Memory B cell (primary cell): ENCODE data around the gene PAX9.

Experiments
- ATAC-seq: fragments of 150-1000 bp; cut with Tn5 transposase; 2 replicates; pipeline ENCODE4 v1.10.0; 2021; ENCODE audit warnings: low read depth, mild to moderate bottlenecking, moderate library complexity
- DNase-seq, 2 donors: peaks; one replicate each; pipeline ENCODE4 v3.0.0; 2022; ENCODE audit warnings: low spot score in 2 of 2
- H3K27ac Mint-ChIP-seq: one replicate; pipeline ENCODE4 v1.8.0; 2022; ENCODE audit warnings: mild to moderate bottlenecking, moderate library complexity, mixed read lengths
- H3K27me3 Mint-ChIP-seq: one replicate; pipeline ENCODE4 v1.8.0; 2022; ENCODE audit warnings: mixed read lengths
- H3K36me3 Mint-ChIP-seq: one replicate; pipeline ENCODE4 v1.8.0; 2022; ENCODE audit warnings: mild to moderate bottlenecking, mixed read lengths
- H3K4me1 Mint-ChIP-seq: one replicate; pipeline ENCODE4 v1.8.0; 2022; ENCODE audit warnings: mixed read lengths
- H3K4me3 Mint-ChIP-seq: one replicate; pipeline ENCODE4 v1.8.0; 2022; ENCODE audit warnings: mild to moderate bottlenecking, moderate library complexity, mixed read lengths
- H3K9me3 Mint-ChIP-seq: one replicate; pipeline ENCODE4 v1.8.0; 2022; ENCODE audit warnings: mixed read lengths

PAX9 gene

DNA sequence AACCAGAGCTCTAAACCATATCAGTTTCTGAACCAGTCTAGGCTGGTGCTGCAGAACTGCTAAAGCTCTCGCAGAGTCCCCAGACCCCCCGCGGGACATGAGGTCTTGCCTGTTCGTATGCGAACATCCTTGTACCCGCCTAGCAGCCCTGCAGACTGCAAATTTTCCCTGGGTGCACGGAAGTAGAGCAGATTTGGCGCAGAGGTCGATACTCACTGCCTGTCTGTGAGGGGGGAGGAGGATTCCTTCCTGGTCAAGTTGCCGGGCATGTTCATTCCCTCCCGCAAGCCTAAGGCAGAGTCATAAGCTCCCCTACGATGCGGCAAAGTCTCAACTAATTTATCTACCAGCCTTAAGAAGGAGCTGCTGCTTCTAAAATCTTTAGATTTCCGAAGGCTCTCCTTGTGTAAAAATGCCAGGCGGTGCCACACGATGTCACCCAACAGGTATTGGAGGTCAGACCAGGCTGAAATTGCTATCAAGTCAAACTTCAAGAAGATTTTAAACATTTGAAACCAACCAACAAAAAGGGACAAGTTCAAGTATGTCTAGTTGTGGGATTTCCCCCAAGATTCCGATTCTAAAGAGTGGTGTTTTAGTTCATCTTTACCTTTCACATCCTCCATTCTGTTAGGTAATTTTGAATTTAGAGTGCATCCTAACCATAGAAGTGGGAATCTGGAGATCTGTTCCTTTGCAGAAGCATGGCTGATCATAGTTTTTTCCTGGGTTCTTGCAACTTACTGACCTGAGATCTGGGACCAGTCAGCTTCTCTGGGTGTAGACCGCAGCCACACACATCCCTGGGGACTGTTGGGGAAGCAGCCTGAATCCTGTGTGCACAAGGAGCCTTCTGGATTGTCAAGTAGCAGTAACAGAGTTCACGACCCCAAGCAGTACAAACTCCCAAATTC is 1.6 kb upstream of the PAX9 start:
- ATAC-seq = no peak
- H3K27me3 Mint-ChIP-seq = peaks cover 37% of the 10 kb centered on the region
- no peaks in the 10 kb centered on the region for H3K36me3 Mint-ChIP-seq
- H3K4me1 Mint-ChIP-seq = peaks cover 10% of the 10 kb centered on the region
- H3K9me3 Mint-ChIP-seq = peaks cover 3% of the 10 kb centered on the region
- no peak overlapping the region for H3K27ac Mint-ChIP-seq
- H3K4me3 Mint-ChIP-seq = no peak overlapping the region
- no peak for DNase-seq

DNA sequence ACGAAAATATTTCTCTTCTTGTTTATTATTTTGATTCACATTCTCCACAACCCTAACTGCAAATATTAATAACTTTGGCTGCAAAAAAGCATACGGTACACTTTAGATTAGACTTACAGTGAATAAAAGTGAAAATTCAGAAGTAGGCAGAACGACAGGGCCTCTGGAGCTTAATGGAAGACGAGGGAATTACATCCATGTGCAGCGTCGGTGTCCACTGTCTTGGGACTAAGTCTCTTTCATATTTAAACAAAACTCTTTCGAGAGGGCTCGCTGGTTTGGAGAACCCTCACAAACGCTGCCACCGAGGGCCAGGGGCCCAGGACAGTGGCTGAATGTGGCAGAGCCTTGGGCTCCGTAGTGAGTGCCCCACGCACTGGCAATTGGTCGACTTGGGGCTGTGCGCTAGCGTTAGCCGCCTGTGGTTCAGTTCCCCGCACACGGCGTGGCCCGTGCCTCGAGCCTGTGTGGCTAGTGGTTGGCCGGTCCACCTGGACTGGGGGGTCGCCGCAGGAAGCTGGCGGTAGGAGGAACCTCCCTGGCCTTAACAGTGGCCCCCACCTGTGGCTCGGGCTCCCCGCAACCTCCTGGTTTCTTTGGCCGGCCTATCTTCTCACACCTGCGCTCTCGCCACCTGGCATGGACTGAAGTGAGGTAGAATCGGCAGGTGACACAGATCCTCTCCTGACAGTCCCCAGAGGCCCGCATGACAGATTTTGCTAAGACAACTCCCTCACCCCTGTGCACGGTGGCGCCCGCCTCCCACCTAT is 739 bp upstream of the PAX9 start:
- H3K4me3 Mint-ChIP-seq = no peak overlapping the region
- H3K4me1 Mint-ChIP-seq = peaks cover 8% of the 10 kb centered on the region
- H3K27ac Mint-ChIP-seq = no peak overlapping the region
- DNase-seq = no peak
- H3K27me3 Mint-ChIP-seq = peaks cover 31% of the 10 kb centered on the region
- H3K9me3 Mint-ChIP-seq = no peaks in the 10 kb centered on the region
- no peaks in the 10 kb centered on the region for H3K36me3 Mint-ChIP-seq
- ATAC-seq = no peak

DNA sequence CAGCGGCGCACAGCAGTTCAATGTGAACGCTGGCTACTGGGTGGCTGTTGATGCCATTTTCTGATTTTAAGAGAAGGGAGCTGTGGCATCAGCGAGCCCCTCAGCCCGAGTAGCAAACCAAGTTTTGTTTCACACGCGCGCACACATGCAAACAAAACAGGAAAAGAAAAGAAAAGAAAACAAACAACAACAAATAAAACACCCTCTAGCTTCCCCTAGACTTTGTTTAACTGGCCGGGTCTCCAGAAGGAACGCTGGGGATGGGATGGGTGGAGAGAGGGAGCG is 540 bp downstream of the PAX9 start:
- Mint-ChIP-seq H3K4me3 (no peak overlapping the region), H3K27ac (no peak overlapping the region), H3K36me3 (no peaks in the 10 kb centered on the region), H3K4me1 (peaks cover 8% of the 10 kb centered on the region), H3K9me3 (no peaks in the 10 kb centered on the region), H3K27me3 (peaks cover 27% of the 10 kb centered on the region)
- DNase-seq (no peak), ATAC-seq (no peak)

DNA sequence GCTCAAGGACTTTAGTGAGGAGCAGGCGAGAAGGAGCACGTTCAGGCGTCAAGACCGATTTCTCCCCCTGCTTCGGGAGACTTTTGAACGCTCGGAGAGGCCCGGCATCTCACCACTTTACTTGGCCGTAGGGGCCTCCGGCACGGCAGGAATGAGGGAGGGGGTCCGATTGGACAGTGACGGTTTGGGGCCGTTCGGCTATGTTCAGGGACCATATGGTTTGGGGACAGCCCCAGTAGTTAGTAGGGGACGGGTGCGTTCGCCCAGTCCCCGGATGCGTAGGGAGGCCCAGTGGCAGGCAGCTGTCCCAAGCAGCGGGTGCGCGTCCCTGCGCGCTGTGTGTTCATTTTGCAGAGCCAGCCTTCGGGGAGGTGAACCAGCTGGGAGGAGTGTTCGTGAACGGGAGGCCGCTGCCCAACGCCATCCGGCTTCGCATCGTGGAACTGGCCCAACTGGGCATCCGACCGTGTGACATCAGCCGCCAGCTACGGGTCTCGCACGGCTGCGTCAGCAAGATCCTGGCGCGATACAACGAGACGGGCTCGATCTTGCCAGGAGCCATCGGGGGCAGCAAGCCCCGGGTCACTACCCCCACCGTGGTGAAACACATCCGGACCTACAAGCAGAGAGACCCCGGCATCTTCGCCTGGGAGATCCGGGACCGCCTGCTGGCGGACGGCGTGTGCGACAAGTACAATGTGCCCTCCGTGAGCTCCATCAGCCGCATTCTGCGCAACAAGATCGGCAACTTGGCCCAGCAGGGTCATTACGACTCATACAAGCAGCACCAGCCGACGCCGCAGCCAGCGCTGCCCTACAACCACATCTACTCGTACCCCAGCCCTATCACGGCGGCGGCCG is 1.1 kb downstream of the PAX9 start:
- Mint-ChIP-seq H3K4me3 (no peak overlapping the region), H3K27ac (no peak overlapping the region), H3K9me3 (no peaks in the 10 kb centered on the region), H3K4me1 (peaks cover 9% of the 10 kb centered on the region), H3K27me3 (peaks cover 29% of the 10 kb centered on the region), H3K36me3 (peaks cover 2% of the 10 kb centered on the region)
- ATAC-seq (no peak), DNase-seq (no peak)

GRCh38 chr14:36663404-36664321 is 2.0 kb downstream of the PAX9 start:
- no peak for ATAC-seq
- H3K4me1 Mint-ChIP-seq = peaks cover 9% of the 10 kb centered on the region
- no peak for DNase-seq
- no peak overlapping the region for H3K27ac Mint-ChIP-seq
- no peaks in the 10 kb centered on the region for H3K9me3 Mint-ChIP-seq
- peaks cover 2% of the 10 kb centered on the region for H3K36me3 Mint-ChIP-seq
- H3K4me3 Mint-ChIP-seq = no peak overlapping the region
- H3K27me3 Mint-ChIP-seq = peaks cover 29% of the 10 kb centered on the region

GRCh38 chr14:36664322-36665193 is 2.9 kb downstream of the PAX9 start:
- H3K4me1 Mint-ChIP-seq = peaks cover 6% of the 10 kb centered on the region
- no peaks in the 10 kb centered on the region for H3K9me3 Mint-ChIP-seq
- H3K36me3 Mint-ChIP-seq = peaks cover 2% of the 10 kb centered on the region
- DNase-seq = no peak
- peaks cover 26% of the 10 kb centered on the region for H3K27me3 Mint-ChIP-seq
- no peak overlapping the region for H3K4me3 Mint-ChIP-seq
- no peak for ATAC-seq
- H3K27ac Mint-ChIP-seq = no peak overlapping the region

DNA sequence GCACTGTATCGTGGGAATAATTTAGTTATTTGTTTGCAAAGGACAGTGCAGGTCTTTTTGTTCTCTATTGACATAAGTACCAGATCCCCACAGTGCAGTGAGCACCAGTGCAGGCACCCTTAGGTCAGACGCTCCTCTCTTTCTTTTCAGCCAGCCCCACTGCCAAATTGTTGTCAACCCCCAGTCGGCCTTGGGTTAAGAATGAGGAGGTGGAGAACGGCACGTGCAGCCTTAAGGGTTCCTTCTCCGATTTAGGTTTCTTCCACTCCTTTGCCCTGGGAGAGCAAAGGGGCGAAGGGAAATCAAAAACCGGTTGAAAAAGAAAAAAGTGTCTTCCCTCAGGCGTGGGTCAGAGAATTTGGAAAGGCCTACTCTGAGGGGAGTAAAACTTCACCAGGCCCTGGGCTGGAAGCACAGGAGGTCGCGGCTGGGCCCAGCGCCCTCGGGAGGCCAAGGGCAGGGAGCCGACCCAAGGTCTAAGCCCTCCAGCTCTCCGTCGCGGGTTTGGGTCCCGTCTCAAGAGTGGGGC is 4.3 kb downstream of the PAX9 start:
- ATAC-seq (no peak), DNase-seq (no peak)
- Mint-ChIP-seq H3K4me3 (no peak overlapping the region), H3K36me3 (peaks cover 2% of the 10 kb centered on the region), H3K4me1 (peaks cover 6% of the 10 kb centered on the region), H3K27me3 (peaks cover 19% of the 10 kb centered on the region), H3K27ac (no peak overlapping the region), H3K9me3 (no peaks in the 10 kb centered on the region)

DNA sequence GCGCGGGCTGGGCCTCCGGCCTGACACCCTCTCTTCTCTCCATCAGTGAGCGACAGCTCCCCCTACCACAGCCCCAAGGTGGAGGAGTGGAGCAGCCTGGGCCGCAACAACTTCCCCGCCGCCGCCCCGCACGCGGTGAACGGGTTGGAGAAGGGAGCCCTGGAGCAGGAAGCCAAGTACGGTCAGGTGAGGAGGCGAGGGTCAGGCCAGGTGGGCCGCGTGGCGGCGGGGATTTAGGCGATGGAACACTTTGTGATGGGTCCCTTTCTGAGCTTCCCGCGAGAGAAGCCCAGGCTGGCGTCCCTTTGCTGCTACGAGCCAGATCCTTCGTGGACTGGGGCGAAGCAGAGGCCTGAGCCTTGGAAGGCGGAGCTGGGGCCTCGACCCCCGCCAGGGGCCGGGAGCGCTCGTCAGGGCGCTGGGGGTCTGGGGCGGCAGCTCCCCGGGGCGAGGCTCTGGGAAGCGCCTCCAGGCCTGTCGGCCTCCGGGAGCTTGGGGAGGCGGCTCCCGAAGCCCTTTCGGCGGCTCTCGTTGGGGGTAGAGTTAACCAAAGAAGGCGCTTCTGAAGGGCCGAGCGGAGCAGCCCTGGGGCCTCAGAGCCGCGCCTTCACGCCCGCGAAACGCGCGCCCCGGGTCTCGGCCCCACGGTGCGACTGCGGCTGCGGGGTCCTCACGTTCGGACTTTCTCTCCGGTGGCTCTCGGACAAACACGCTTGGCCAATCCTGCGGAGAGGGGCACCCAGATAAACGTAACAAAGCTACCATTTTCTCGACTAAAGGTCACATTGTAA is 5.0 kb downstream of the PAX9 start:
- DNase-seq = no peak
- Mint-ChIP-seq H3K27me3 (peaks cover 16% of the 10 kb centered on the region), H3K27ac (no peak overlapping the region), H3K36me3 (peaks cover 2% of the 10 kb centered on the region), H3K4me3 (no peak overlapping the region), H3K4me1 (peaks cover 6% of the 10 kb centered on the region), H3K9me3 (no peaks in the 10 kb centered on the region)
- ATAC-seq = no peak

GRCh38 chr14:36667679-36668078 is 6.0 kb downstream of the PAX9 start:
- Mint-ChIP-seq H3K27ac (no peak overlapping the region), H3K27me3 (peaks cover 11% of the 10 kb centered on the region), H3K4me3 (no peak overlapping the region), H3K9me3 (no peaks in the 10 kb centered on the region), H3K4me1 (peaks cover 2% of the 10 kb centered on the region), H3K36me3 (peaks cover 2% of the 10 kb centered on the region)
- no peak for ATAC-seq
- no peak for DNase-seq

DNA sequence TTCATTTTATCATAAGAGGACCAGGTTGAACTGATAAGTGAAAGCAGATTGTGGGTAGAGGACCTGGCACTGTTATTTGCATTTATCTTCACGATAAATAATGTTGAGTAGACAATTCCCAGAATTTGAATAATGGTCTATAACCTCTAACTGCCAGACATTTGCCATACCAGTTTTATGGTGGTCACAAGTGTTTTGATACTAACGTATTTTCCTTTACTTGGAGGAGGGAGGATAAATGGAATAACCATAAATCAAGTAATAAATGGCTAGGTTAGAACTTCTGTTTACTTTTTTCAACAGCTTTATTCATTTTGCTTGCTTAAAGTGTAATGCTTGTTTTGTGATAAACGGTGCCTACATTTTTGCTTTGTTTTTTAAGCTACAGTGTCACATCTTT is 9.5 kb downstream of the PAX9 start:
- H3K4me3 Mint-ChIP-seq = no peak overlapping the region
- H3K9me3 Mint-ChIP-seq = no peaks in the 10 kb centered on the region
- peaks cover 2% of the 10 kb centered on the region for H3K4me1 Mint-ChIP-seq
- H3K36me3 Mint-ChIP-seq = peaks cover 2% of the 10 kb centered on the region
- H3K27ac Mint-ChIP-seq = no peak overlapping the region
- peaks cover 4% of the 10 kb centered on the region for H3K27me3 Mint-ChIP-seq
- no peak for ATAC-seq
- no peak for DNase-seq

GRCh38 chr14:36672095-36672494 is 10.4 kb downstream of the PAX9 start:
- DNase-seq (no peak), ATAC-seq (no peak)
- H3K36me3 Mint-ChIP-seq = peaks cover 2% of the 10 kb centered on the region
- H3K4me1 Mint-ChIP-seq = peaks cover 2% of the 10 kb centered on the region
- peaks cover 5% of the 10 kb centered on the region for H3K27me3 Mint-ChIP-seq
- H3K27ac Mint-ChIP-seq = no peak overlapping the region
- no peak overlapping the region for H3K4me3 Mint-ChIP-seq
- no peaks in the 10 kb centered on the region for H3K9me3 Mint-ChIP-seq

- DNase-seq = no peak
- Mint-ChIP-seq H3K27me3 (peaks cover 5% of the 10 kb centered on the region), H3K4me1 (no peaks in the 10 kb centered on the region), H3K9me3 (no peaks in the 10 kb centered on the region), H3K36me3 (no peaks in the 10 kb centered on the region), H3K27ac (no peak overlapping the region), H3K4me3 (no peak overlapping the region)
- no peak for ATAC-seq
Observed at GRCh38 chr14:36674659-36675058, 13.0 kb downstream of the PAX9 start.
